ENCODE data around the gene ZNF367. TPM values are rescaled to one million over a fixed set of nuclear protein-coding genes. Genes with fewer than 3 reads are reported as not detected.

Gene ZNF367
- polyA plus RNA-seq, 1 donor from 2014 or later = 2.0 TPM

- H3K4me2 ChIP-seq (ENCODE audit: low read length) = no peak overlapping the region
- no peaks in the 10 kb centered on the region for H3K9me2 ChIP-seq (ENCODE audit: insufficient read depth, low read length)
- no peak overlapping the region for H2AFZ ChIP-seq (ENCODE audit: low read depth, low read length)
- no peak overlapping the region for H3K4me3 ChIP-seq (ENCODE audit: low read length)
- no peaks in the 10 kb centered on the region for H3F3A ChIP-seq (ENCODE audit: insufficient read depth, low read length, poor library complexity, severe bottlenecking)
- H3K27ac ChIP-seq (ENCODE audit: low read length) = no peak overlapping the region
- no peaks in the 10 kb centered on the region for H3K36me3 ChIP-seq (ENCODE audit: insufficient read depth, low read length)
- H3K9ac ChIP-seq (ENCODE audit: low read length) = no peak overlapping the region
- H3K27me3 ChIP-seq (ENCODE audit: insufficient read depth, low read depth, low read length) = no peaks in the 10 kb centered on the region
- TF ChIP-seq MXI1 (conservative IDR thresholded peaks at IDR 0.05; ENCODE audit: poor library complexity, severe bottlenecking) (no peak), REST (IDR thresholded peaks at IDR 0.05; ENCODE audit: borderline replicate concordance) (no peak), TAF1 (IDR thresholded peaks at IDR 0.05; ENCODE audit: low read depth) (no peak), POLR2AphosphoS5 (IDR thresholded peaks at IDR 0.05) (no peak), CTCF (IDR thresholded peaks at IDR 0.05; ENCODE audit: poor library complexity, severe bottlenecking) (no peak), SMC3 (conservative IDR thresholded peaks at IDR 0.05; ENCODE audit: poor library complexity) (no peak), EZH2 (IDR thresholded peaks at IDR 0.05; ENCODE audit: borderline replicate concordance, insufficient read depth, low read length, poor library complexity, severe bottlenecking) (no peak), EP300 (conservative IDR thresholded peaks at IDR 0.05; ENCODE audit: poor library complexity, severe bottlenecking) (no peak), RAD21 (conservative IDR thresholded peaks at IDR 0.05) (no peak)
- H3K79me2 ChIP-seq (replicated peaks; ENCODE audit: insufficient read depth, low read length) = peaks cover 10% of the 10 kb centered on the region
- no peaks in the 10 kb centered on the region for H3K9me3 ChIP-seq (ENCODE audit: low read length)
- no peaks in the 10 kb centered on the region for H4K20me1 ChIP-seq (ENCODE audit: insufficient read depth)
These were observed 9.5 kb downstream of the ZNF367 start for GRCh38 chr9:96408409-96409280.

- Histone ChIP-seq H3K79me2 (replicated peaks; ENCODE audit: insufficient read depth, low read length) (no peaks in the 10 kb centered on the region), H3K9me2 (ENCODE audit: insufficient read depth, low read length) (no peaks in the 10 kb centered on the region), H3K9ac (ENCODE audit: low read length) (no peak overlapping the region), H4K20me1 (ENCODE audit: insufficient read depth) (no peaks in the 10 kb centered on the region), H3F3A (ENCODE audit: insufficient read depth, low read length, poor library complexity, severe bottlenecking) (no peaks in the 10 kb centered on the region), H3K9me3 (ENCODE audit: low read length) (no peaks in the 10 kb centered on the region), H3K27ac (ENCODE audit: low read length) (no peak overlapping the region), H3K27me3 (ENCODE audit: insufficient read depth, low read depth, low read length) (no peaks in the 10 kb centered on the region), H2AFZ (ENCODE audit: low read depth, low read length) (no peak overlapping the region), H3K36me3 (ENCODE audit: insufficient read depth, low read length) (no peaks in the 10 kb centered on the region), H3K4me3 (ENCODE audit: low read length) (no peak overlapping the region), H3K4me2 (ENCODE audit: low read length) (no peak overlapping the region)
- TF ChIP-seq RAD21 (conservative IDR thresholded peaks at IDR 0.05) (no peak), EZH2 (IDR thresholded peaks at IDR 0.05; ENCODE audit: borderline replicate concordance, insufficient read depth, low read length, poor library complexity, severe bottlenecking) (no peak)
These were observed 17.8 kb downstream of the ZNF367 start for GRCh38 chr9:96400132-96400910.
